Epithelial cell of proximal tubule (primary cell): ENCODE data around the gene CHCHD1. TPM values are rescaled to one million over a fixed set of nuclear protein-coding genes. Genes with fewer than 3 reads are reported as not detected.

Experiments used
- DNase-seq: peaks from one replicate; pipeline ENCODE4 v3.0.0-alpha.2; 2011; ENCODE audit warnings: low read depth
- H3K4me3 ChIP-seq: 2 replicates; pipeline ENCODE4 v1.5.1; 2011; ENCODE audit warnings: low read depth, mild to moderate bottlenecking, low read length
- total RNA-seq: library from RNA; depleted of rRNA; stranded (reverse); fragments of >200 nt; gene quantifications from 2 replicates; pipeline ENCODE4 v1.2.3, GENCODE V29; 2015
- TF ChIP-seq, protein P1 (sequence below): conservative IDR thresholded peaks from 2 replicates; pipeline ENCODE4 v1.5.1; 2012; ENCODE audit warnings: low read depth, mild to moderate bottlenecking, low read length

The CHCHD1 gene
- total RNA-seq, 1 donor from 2014 or later = 62.5 TPM

DNA sequence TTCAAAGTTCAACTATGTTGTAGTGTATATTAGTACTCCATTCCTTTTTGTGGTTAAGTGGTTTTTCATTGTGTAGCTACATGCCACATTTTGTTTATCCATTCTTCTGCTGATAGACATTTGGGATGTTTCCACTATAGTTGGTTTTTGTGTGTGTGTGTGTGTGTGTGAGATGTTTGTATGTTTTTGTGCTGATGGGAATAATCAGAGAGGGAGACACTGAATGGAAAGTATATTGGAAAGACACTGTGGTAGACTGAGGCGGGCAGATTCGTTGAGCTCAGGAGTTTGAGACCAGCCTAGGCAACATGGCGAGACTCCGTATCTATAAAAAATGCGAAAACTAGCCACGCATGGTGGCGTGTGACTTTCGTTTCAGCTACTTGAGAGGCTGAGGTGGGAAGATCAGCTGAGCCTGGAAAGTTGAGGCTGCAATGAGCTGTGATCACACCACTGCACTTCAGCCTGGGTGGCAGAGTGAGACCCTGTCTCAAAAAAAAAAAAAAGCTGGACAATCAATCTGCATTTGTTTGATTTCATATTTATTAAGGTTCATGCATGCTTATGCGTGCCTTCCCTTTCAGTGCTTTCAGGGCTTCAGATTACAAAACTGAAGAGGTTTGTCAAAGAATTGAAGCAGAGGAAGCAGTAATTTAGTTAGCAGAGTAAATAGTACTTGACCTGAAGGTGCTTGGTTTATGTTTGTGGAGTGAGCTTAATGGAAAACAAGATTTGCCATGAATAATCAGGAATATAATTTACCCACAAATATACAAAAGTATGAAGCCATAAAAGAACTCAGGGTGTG, 22.9 kb upstream of the CHCHD1 start:
- DNase-seq = no peak
- H3K4me3 ChIP-seq = no peak overlapping the region
- TF ChIP-seq, protein P1, sequence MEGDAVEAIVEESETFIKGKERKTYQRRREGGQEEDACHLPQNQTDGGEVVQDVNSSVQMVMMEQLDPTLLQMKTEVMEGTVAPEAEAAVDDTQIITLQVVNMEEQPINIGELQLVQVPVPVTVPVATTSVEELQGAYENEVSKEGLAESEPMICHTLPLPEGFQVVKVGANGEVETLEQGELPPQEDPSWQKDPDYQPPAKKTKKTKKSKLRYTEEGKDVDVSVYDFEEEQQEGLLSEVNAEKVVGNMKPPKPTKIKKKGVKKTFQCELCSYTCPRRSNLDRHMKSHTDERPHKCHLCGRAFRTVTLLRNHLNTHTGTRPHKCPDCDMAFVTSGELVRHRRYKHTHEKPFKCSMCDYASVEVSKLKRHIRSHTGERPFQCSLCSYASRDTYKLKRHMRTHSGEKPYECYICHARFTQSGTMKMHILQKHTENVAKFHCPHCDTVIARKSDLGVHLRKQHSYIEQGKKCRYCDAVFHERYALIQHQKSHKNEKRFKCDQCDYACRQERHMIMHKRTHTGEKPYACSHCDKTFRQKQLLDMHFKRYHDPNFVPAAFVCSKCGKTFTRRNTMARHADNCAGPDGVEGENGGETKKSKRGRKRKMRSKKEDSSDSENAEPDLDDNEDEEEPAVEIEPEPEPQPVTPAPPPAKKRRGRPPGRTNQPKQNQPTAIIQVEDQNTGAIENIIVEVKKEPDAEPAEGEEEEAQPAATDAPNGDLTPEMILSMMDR = no peak

DNA sequence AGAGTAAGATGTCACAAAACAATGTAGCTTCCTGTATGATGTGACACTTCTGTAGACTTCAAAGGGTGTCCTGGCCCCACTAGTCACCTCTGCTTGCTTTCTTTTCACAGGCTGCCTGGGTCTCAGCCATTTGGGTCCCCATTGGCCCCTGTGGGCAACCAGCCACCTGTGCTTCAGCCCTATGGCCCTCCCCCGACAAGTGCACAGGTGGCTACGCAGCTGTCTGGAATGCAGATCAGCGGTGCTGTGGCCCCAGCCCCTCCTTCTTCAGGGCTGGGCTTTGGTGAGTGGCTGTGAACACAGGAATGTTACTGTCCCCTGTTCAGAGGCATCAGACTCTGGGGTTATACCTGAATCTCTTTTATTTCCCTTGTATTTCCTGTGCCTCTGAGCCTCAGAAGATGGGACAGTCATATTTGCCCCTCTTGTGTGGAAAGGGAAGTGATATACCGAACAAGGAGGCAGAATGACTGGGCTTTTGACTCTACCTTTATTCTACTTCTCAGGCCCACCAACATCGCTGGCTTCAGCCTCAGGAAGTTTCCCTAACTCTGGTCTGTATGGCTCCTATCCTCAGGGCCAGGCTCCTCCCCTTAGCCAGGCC, 22.2 kb upstream of the CHCHD1 start:
- no peak overlapping the region for H3K4me3 ChIP-seq
- TF ChIP-seq, protein P1 = no peak
- DNase-seq = no peak

DNA sequence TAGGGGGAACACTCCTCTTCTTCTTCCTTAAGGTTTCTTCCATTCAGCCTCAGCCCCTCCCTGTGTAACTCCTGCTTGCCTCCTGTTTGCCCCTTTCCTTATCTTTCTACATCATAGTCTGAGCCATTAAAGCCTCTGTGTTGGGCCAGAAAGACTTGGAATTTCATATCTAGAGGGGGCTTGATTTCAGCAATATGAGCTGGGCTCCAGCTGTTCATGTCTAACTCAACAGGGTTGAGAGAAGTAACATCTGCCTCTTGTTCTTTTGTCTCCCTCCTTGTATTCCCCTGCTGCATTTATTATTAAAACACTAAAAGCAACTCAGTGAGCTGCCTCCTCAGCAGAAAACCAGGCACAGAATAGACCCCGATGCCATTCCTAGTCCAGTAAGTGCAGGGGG, 20.1 kb upstream of the CHCHD1 start:
- DNase-seq = no peak
- H3K4me3 ChIP-seq = no peak overlapping the region
- TF ChIP-seq, protein P1 = no peak

DNA sequence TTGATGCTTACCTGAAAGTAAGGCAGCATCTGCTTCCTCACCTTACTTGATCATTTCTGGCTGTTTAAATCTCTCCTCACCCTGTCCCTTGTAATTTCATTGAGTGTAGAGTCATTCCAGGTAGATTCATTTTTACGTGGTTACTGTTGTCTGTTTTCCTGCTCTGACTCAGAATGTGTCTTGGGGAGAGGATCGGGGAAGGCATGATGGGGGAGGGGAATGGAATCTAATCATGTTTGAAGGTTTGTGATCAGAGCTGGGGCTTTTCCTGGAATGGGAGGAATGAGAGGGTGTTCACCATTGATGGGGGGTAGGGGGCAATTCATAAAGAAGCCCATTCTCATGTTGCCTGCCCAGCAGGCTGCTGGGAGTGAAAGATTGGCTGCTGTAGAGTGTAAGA, 18.9 kb upstream of the CHCHD1 start:
- H3K4me3 ChIP-seq = no peak overlapping the region
- TF ChIP-seq, protein P1 = no peak
- no peak for DNase-seq

DNA sequence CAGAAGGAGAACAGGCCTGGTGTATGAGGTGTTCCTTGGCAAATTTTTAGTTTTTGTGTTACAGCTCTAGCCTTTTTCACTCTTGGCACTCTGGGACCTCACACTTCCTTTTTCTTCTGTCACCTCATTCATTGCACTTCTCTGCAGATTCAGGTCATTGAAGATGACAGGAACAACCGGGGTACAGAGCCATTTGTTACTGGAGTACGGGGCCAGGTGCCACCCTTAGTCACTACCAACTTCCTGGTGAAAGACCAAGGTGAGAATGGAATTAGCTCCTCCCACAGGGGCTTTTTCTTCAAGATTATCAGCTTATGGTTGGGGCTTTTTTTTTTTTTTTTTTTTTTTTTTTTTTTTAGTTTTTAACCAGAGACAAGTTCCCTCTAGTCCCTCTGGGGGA, 18.5 kb upstream of the CHCHD1 start:
- TF ChIP-seq, protein P1 = no peak
- H3K4me3 ChIP-seq = no peak overlapping the region
- DNase-seq = no peak

DNA sequence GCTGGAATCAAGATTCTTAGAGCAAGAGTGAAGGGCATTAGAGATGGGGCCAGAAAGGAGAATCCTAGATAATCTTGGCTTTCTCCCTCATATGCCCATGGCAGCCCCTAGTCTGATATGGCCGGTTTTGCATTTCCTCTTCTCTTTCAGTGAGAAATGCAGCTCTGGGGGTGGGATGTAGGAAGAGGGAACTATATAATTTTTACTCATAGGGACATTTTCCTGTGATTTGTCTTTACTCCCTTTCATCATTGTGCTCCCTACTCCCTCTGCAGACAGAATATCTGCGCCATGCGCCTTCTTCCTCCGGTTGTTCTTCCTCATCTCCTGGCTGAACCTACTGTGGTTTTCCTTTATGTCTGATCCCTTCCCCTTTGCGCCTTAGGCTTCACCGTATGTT, 16.8 kb upstream of the CHCHD1 start:
- TF ChIP-seq, protein P1 = no peak
- no peak for DNase-seq
- H3K4me3 ChIP-seq = no peak overlapping the region
